GM12878 (cell line): ENCODE results near the gene TWIST1. TPM values are rescaled to one million over a fixed set of nuclear protein-coding genes. Genes with fewer than 3 reads are reported as not detected.

Experiments
- ATAC-seq: fragments of 200-7000 bp; cut with Tn5 transposase; 3 replicates; pipeline ENCODE4 v1.9.1; 2020; ENCODE audit warnings: mild to moderate bottlenecking, moderate library complexity
- BruUV-seq: library from RNA; stranded (reverse); fragments of 400-500 nt; replicated peaks from 2 replicates; lab custom pipeline; 2021; lab: Mats Ljungman, UMichigan
- CTCF ChIA-PET: fragments of 300-600 bp; sonication (Branson Sonifier 250); formaldehyde crosslinking; extraction: SDS; loops from one replicate; lab custom pipeline; 2021; ENCODE audit warnings: inconsistent platforms; lab: Yijun Ruan, JAX
- POLR2A ChIA-PET: fragments of 350-600 bp; formaldehyde crosslinking; extraction: SDS; loops from one replicate; lab custom pipeline; 2021; ENCODE audit warnings: inconsistent platforms; lab: Charles Lee
- RAD21 ChIA-PET: fragments of 300-600 bp; sonication (Branson Sonifier 250); formaldehyde crosslinking; loops from one replicate; lab custom pipeline; 2023; ENCODE audit warnings: antibody characterized with exemption; ENCODE audit not compliant: unreplicated experiment; lab: Charles Lee
- SMC1A ChIA-PET: fragments of 300-600 bp; sonication (Branson Sonifier 250); formaldehyde crosslinking; loops from one replicate; lab custom pipeline; 2023; ENCODE audit not compliant: unreplicated experiment, uncharacterized antibody; lab: Charles Lee
- DNase-seq: peaks from one replicate; pipeline ENCODE4 v3.0.0-alpha.2; 2011; ENCODE audit warnings: low read depth, low spot score
- FAIRE-seq: peaks from 3 replicates; lab custom pipeline; 2011; peaks lifted over from hg19 to GRCh38; lab: Jason Lieb, UNC
- H2AFZ ChIP-seq: 2 replicates; pipeline ENCODE4 v1.6.0; 2011; ENCODE audit warnings: low read depth, low read length, control low read depth; ENCODE audit not compliant: control insufficient read depth
- H3K27ac ChIP-seq: 2 replicates; pipeline ENCODE4 v1.5.1; 2011; ENCODE audit warnings: control low read depth; ENCODE audit not compliant: control insufficient read depth, insufficient read depth
- H3K27me3 ChIP-seq, 2 experiments: replicated peaks in 1 of 2; 2 replicates each; pipeline versions ENCODE4 v1.6.0 to v1.6.1; 2011; ENCODE audit warnings: low read length in 1 of 2; ENCODE audit not compliant: control insufficient read depth in 2 of 2, insufficient read depth in 2 of 2
- H3K36me3 ChIP-seq, 2 experiments: 2 replicates each; pipeline ENCODE4 v1.5.1; 2011; ENCODE audit warnings: low read length in 1 of 2; ENCODE audit not compliant: control insufficient read depth in 2 of 2, insufficient read depth in 2 of 2
- H3K4me1 ChIP-seq: 2 replicates; pipeline ENCODE4 v1.6.1; 2011; ENCODE audit warnings: mild to moderate bottlenecking, low read length, moderate library complexity, mixed read lengths; ENCODE audit not compliant: control insufficient read depth, insufficient read depth
- H3K4me2 ChIP-seq: 2 replicates; pipeline ENCODE4 v1.6.0; 2011; ENCODE audit warnings: control low read depth; ENCODE audit not compliant: control insufficient read depth, insufficient read depth
- H3K4me3 ChIP-seq: fragments of 200-600 bp; sonication (generic); 2 replicates; pipeline ENCODE4 v1.5.1; 2016
- H3K79me2 ChIP-seq: 2 replicates; pipeline ENCODE4 v1.6.0; 2011; ENCODE audit warnings: low read length; ENCODE audit not compliant: control insufficient read depth, insufficient read depth
- H3K9ac ChIP-seq: 2 replicates; pipeline ENCODE4 v1.8.0; 2011; ENCODE audit warnings: low read length, control low read depth, mixed read lengths; ENCODE audit not compliant: control insufficient read depth, insufficient read depth
- H3K9me3 ChIP-seq: replicated peaks from 3 replicates; pipeline ENCODE4 v1.5.1; 2011; ENCODE audit warnings: mild to moderate bottlenecking, low read length; ENCODE audit not compliant: control insufficient read depth, insufficient read depth
- H4K20me1 ChIP-seq: 2 replicates; pipeline ENCODE4 v1.6.0; 2011; ENCODE audit not compliant: control insufficient read depth, insufficient read depth
- FOXK2 ChIP-seq: fragments of 450-650 bp; IDR thresholded peaks from 2 replicates; pipeline ENCODE4 v1.6.1; 2017; ENCODE audit warnings: mild to moderate bottlenecking, moderate library complexity
- GATAD2B ChIP-seq: fragments of 450-650 bp; conservative IDR thresholded peaks from 2 replicates; pipeline ENCODE4 v1.6.1; 2017; ENCODE audit warnings: low read depth, mild to moderate bottlenecking, moderate library complexity
- HDGF ChIP-seq: fragments of 450-650 bp; IDR thresholded peaks from 2 replicates; pipeline ENCODE4 v1.6.1; 2016; ENCODE audit warnings: antibody characterized with exemption
- IKZF1 ChIP-seq: fragments of 450-650 bp; conservative IDR thresholded peaks from 2 replicates; pipeline ENCODE4 v1.6.1; 2017; ENCODE audit warnings: antibody characterized with exemption, mild to moderate bottlenecking
- TAF1 ChIP-seq: IDR thresholded peaks from 2 replicates; pipeline ENCODE4 v1.6.1; 2011; ENCODE audit warnings: mild to moderate bottlenecking, low read depth, low read length, borderline replicate concordance
- ZNF207 ChIP-seq: fragments of 450-650 bp; IDR thresholded peaks from 2 replicates; pipeline ENCODE4 v1.6.1; 2014; ENCODE audit warnings: antibody characterized with exemption, mild to moderate bottlenecking, borderline replicate concordance
- ZNF217 ChIP-seq: fragments of 450-650 bp; IDR thresholded peaks from 2 replicates; pipeline ENCODE4 v1.6.1; 2017; ENCODE audit warnings: antibody characterized with exemption, mild to moderate bottlenecking
- ZNF622 ChIP-seq: fragments of 450-650 bp; IDR thresholded peaks from 2 replicates; pipeline ENCODE4 v1.6.1; 2017; ENCODE audit warnings: mild to moderate bottlenecking, inconsistent platforms
- WGBS: methylation state at CpG from one replicate; pipeline ENCODE4 v1.1.6; 2016; ENCODE audit warnings: low lambda C conversion rate; ENCODE audit not compliant: insufficient replicate concordance, insufficient coverage; ENCODE audit errors: missing lambda C conversion rate; 5-methylcytosine and 5-hydroxymethylcytosine counted together
- in situ Hi-C: fragments of 300-500 bp; cut with MboI; formaldehyde crosslinking; loops from 9 replicates; pipeline ENCODE4 v1.14.3; 2018; ENCODE audit warnings: mixed read lengths
- intact Hi-C: fragments of 100-400 bp; cut with micrococcal nuclease; formaldehyde crosslinking; loops from one replicate; pipeline ENCODE4 v1.14.2; 2022; ENCODE audit not compliant: unreplicated experiment
- polyA plus RNA-seq, 11 experiments: library from polyadenylated mRNA; depleted of rRNA in 4 of 11; unstranded in 6 of 11; stranded (reverse) in 5 of 11; fragments of >200 nt; fragmentation: Nextera tagmentation in 4 of 11; fragmentation: Illumina TruSeq in 1 of 11; extraction: Ambion mirVana in 4 of 11; extraction: Trizol in 1 of 11; gene quantifications; 1 replicate in 1 of 11; 2 replicates in 10 of 11; pipeline versions ENCODE4 v1.2.1 to v1.2.3, GENCODE V29; 2011 to 2016; ENCODE audit warnings: inconsistent platforms in 2 of 11, missing spikeins in 2 of 11, low read depth in 1 of 11
- total RNA-seq, 4 experiments: library from RNA; depleted of rRNA in 3 of 4; stranded (reverse); fragments of >200 nt in 3 of 4; fragmentation: Illumina TruSeq in 1 of 4; extraction: Trizol in 1 of 4; gene quantifications; 2 replicates each; pipeline versions ENCODE4 v1.2.1 to v1.2.3, GENCODE V29; 2013 to 2021
- TF ChIP-seq, protein P1 (sequence below): IDR thresholded peaks from 2 replicates; pipeline ENCODE4 v1.6.1; 2012; ENCODE audit warnings: low read depth, low read length, improper control_type of control experiment
- TF ChIP-seq, protein P2 (sequence below): IDR thresholded peaks from 2 replicates; pipeline ENCODE4 v1.6.1; 2012; ENCODE audit warnings: improper control_type of control experiment, low read depth, low read length; ENCODE audit not compliant: insufficient replicate concordance

TWIST1 gene
- total and polyA plus RNA-seq, 10 of the 15 experiments (the other 5 are each of a cell fraction or from before 2014, with no cell fraction given) = not detected

DNA sequence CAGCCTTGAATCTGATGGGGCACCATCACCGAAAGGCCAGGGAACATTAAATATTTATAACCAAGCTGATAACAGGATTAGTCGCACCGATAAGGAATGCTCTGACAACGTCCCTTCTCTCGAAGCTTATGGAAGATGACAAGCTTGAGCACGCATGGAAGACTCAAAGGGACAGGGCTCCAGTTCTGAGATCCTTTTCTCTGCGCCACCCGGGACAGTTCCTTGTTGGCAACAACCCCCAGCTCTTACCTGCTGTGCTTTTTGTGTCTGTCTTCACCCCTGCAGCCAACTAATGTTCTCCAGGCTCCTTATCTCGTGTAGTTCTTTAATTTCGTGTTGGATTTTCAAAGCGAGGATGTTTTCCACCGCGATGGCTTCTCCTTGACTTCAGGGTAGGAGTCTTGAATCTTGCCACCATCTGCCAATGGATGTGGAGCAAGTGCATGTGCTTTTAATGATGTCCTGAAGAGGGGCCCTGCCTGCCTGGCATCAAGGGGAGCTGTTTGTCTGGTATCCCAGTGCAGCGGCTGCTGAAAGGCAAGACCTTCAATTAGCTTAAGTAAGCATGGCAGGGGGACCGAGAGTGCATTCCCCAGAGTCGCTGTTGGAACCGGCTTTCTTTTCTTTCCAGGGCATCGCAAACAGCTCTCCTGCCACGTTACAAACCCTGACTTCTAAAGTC, 28.1 kb upstream of the TWIST1 start:
- WGBS = 26% methylated on average over 19 of the region's 19 CpGs
- in situ Hi-C loops = no loop called here
- Histone ChIP-seq H2AFZ (no peak overlapping the region), H4K20me1 (no peaks in the 10 kb centered on the region), H3K36me3 (no peaks in the 10 kb centered on the region), H3K27me3 (peaks cover 2 to 5% of the 10 kb centered on the region in 2 experiments; a peak in 3 of 4 replicates), H3K4me2 (no peak overlapping the region), H3K27ac (no peak overlapping the region), H3K9me3 (no peaks in the 10 kb centered on the region), H3K4me1 (no peaks in the 10 kb centered on the region), H3K9ac (no peak overlapping the region), H3K79me2 (no peaks in the 10 kb centered on the region), H3K4me3 (no peak overlapping the region)
- ChIA-PET CTCF (no interaction called here), POLR2A (no interaction called here), RAD21 (no interaction called here), SMC1A (no interaction called here)
- DNase-seq (no peak), FAIRE-seq (no peak), ATAC-seq (no peak)
- intact Hi-C loops = no loop called here
- TF ChIP-seq ZNF207 = no peak
- TF ChIP-seq, protein P1, sequence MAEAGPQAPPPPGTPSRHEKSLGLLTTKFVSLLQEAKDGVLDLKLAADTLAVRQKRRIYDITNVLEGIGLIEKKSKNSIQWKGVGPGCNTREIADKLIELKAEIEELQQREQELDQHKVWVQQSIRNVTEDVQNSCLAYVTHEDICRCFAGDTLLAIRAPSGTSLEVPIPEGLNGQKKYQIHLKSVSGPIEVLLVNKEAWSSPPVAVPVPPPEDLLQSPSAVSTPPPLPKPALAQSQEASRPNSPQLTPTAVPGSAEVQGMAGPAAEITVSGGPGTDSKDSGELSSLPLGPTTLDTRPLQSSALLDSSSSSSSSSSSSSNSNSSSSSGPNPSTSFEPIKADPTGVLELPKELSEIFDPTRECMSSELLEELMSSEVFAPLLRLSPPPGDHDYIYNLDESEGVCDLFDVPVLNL = no peak
- TF ChIP-seq FOXK2 = no peak
- TF ChIP-seq GATAD2B = no peak
- no peak for TF ChIP-seq ZNF217
- TF ChIP-seq, protein P2, sequence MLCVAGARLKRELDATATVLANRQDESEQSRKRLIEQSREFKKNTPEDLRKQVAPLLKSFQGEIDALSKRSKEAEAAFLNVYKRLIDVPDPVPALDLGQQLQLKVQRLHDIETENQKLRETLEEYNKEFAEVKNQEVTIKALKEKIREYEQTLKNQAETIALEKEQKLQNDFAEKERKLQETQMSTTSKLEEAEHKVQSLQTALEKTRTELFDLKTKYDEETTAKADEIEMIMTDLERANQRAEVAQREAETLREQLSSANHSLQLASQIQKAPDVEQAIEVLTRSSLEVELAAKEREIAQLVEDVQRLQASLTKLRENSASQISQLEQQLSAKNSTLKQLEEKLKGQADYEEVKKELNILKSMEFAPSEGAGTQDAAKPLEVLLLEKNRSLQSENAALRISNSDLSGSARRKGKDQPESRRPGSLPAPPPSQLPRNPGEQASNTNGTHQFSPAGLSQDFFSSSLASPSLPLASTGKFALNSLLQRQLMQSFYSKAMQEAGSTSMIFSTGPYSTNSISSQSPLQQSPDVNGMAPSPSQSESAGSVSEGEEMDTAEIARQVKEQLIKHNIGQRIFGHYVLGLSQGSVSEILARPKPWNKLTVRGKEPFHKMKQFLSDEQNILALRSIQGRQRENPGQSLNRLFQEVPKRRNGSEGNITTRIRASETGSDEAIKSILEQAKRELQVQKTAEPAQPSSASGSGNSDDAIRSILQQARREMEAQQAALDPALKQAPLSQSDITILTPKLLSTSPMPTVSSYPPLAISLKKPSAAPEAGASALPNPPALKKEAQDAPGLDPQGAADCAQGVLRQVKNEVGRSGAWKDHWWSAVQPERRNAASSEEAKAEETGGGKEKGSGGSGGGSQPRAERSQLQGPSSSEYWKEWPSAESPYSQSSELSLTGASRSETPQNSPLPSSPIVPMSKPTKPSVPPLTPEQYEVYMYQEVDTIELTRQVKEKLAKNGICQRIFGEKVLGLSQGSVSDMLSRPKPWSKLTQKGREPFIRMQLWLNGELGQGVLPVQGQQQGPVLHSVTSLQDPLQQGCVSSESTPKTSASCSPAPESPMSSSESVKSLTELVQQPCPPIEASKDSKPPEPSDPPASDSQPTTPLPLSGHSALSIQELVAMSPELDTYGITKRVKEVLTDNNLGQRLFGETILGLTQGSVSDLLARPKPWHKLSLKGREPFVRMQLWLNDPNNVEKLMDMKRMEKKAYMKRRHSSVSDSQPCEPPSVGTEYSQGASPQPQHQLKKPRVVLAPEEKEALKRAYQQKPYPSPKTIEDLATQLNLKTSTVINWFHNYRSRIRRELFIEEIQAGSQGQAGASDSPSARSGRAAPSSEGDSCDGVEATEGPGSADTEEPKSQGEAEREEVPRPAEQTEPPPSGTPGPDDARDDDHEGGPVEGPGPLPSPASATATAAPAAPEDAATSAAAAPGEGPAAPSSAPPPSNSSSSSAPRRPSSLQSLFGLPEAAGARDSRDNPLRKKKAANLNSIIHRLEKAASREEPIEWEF = no peak
- TF ChIP-seq HDGF = no peak
- no peak for TF ChIP-seq TAF1
- TF ChIP-seq IKZF1 = no peak
- TF ChIP-seq ZNF622 = no peak
- BruUV-seq = no TSS peak
